Endodermal cell (in vitro differentiated cells): Measurements from ENCODE around the gene RERE. TPM values are rescaled to one million over a fixed set of nuclear protein-coding genes. Genes with fewer than 3 reads are reported as not detected.
A peak's percentile ranks its signal among the peaks of the same experiment; 100 is the strongest.
"Not testable (repeated sequence)": the region's sequence is repeated elsewhere in the genome, so short reads cannot be mapped to it uniquely, and the experiment has no call there.

Experiments
- DNase-seq: peaks from one replicate; pipeline ENCODE4 v3.0.0-alpha.2; 2017
- H3K27ac ChIP-seq: 2 replicates; pipeline ENCODE4 v1.5.1; 2013; ENCODE audit warnings: mild to moderate bottlenecking, low read depth, low read length, moderate library complexity
- H3K27me3 ChIP-seq: 2 replicates; pipeline ENCODE4 v1.6.1; 2013; ENCODE audit warnings: mild to moderate bottlenecking, low read length, moderate library complexity; ENCODE audit not compliant: insufficient read depth, control insufficient read depth, poor library complexity, severe bottlenecking
- H3K36me3 ChIP-seq: 2 replicates; pipeline ENCODE4 v1.7.0; 2013; ENCODE audit warnings: mild to moderate bottlenecking, low read length, moderate library complexity; ENCODE audit not compliant: control insufficient read depth, insufficient read depth
- H3K4me1 ChIP-seq: one replicate; pipeline ENCODE4 v1.7.0; 2013; ENCODE audit warnings: low read length; ENCODE audit not compliant: control insufficient read depth, insufficient read depth
- H3K4me3 ChIP-seq: 2 replicates; pipeline ENCODE4 v1.5.1; 2013; ENCODE audit warnings: mild to moderate bottlenecking, low read length, moderate library complexity
- H3K9ac ChIP-seq: 2 replicates; pipeline ENCODE4 v1.6.1; 2013; ENCODE audit warnings: mild to moderate bottlenecking, low read length, moderate library complexity; ENCODE audit not compliant: poor library complexity, severe bottlenecking; ENCODE audit errors: extremely low read depth
- H3K9me3 ChIP-seq: 2 replicates; pipeline ENCODE4 v1.6.1; 2013; ENCODE audit warnings: mild to moderate bottlenecking, low read length, moderate library complexity; ENCODE audit not compliant: control insufficient read depth
- H3K27ac Mint-ChIP-seq: 2 replicates; pipeline ENCODE4 v1.8.0; 2020; ENCODE audit warnings: mixed read lengths
- H3K27me3 Mint-ChIP-seq: 2 replicates; pipeline ENCODE4 v1.8.0; 2021; ENCODE audit warnings: mild to moderate bottlenecking, mixed read lengths; ENCODE audit not compliant: insufficient read depth
- H3K36me3 Mint-ChIP-seq: 2 replicates; pipeline ENCODE4 v1.8.0; 2020; ENCODE audit warnings: low read depth, mixed read lengths
- H3K4me1 Mint-ChIP-seq: 2 replicates; pipeline ENCODE4 v1.8.0; 2020; ENCODE audit warnings: mixed read lengths
- H3K4me3 Mint-ChIP-seq: 2 replicates; pipeline ENCODE4 v1.8.0; 2020; ENCODE audit warnings: mild to moderate bottlenecking, moderate library complexity, mixed read lengths
- H3K9me3 Mint-ChIP-seq: 2 replicates; pipeline ENCODE4 v1.8.0; 2020; ENCODE audit warnings: mild to moderate bottlenecking, mixed read lengths
- WGBS, 2 experiments: methylation state at CpG; one replicate each; pipeline versions ENCODE4 v1.1.5 to v1.1.7; 2013; ENCODE audit warnings: missing lambda C conversion rate in 2 of 2, mixed read lengths in 1 of 2; ENCODE audit not compliant: insufficient coverage in 1 of 2, insufficient read length in 1 of 2; 5-methylcytosine and 5-hydroxymethylcytosine counted together
- total RNA-seq, 2 donors: library from RNA; stranded (reverse); fragmentation: NEBNext Ultra II Directional in 1 of 2; extraction: Animal tissue kit (Norgen Biotek cat#: 25700) in 1 of 2; gene quantifications; 2 replicates in 1 of 2; 3 replicates in 1 of 2; pipeline ENCODE4 v1.2.1, GENCODE V29; 2021
- TF ChIP-seq, protein P1 (sequence below): fragments of 200-600 bp; sonication (generic); conservative IDR thresholded peaks from 2 replicates; pipeline ENCODE4 v1.5.0; 2021; ENCODE audit warnings: antibody characterized with exemption, mild to moderate bottlenecking

Gene RERE
- total RNA-seq, 2 donors from 2014 or later, result 159 to 179 TPM

DNA sequence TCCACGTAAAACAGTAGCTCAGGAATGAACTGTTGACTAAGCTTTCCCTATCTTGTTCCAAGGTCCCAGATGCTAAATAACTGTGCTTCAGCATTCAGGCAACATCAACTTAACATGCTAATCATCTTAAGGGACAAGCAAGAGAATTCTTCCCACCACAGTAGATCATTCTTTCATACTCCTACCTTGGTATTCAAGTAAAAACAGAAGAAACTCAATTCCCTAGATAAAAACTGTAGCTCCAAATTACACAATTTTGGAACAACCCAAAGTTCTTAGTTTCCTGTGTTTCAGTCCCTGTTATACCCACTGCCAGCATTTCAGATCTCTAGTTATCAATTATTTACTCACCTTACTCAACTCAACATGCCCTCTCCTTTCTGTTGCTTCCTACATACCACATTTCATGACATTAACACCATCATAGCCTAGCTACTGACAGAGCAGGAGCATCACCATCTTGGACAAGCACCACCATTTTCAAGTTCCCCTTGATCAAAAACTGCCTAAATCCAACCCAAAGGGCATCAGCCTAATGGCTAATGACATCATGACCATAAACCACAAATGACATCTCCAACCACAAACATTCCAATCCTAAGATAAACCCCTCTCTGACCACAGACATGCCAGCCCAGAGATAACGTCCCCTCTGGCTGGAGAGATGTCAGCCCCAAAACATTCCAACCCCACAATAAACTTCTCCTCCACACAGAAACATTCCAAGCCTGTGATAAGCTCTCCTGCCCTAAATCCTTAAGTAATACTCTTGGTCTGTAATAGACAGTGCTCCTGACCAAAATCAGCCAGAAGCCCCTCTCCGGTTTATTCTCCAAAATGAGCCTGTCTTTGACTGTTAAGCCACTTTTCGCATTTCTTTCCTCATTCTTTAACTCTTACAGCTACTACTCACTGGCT, 191.2 kb downstream of the RERE start:
- TF ChIP-seq, protein P1, sequence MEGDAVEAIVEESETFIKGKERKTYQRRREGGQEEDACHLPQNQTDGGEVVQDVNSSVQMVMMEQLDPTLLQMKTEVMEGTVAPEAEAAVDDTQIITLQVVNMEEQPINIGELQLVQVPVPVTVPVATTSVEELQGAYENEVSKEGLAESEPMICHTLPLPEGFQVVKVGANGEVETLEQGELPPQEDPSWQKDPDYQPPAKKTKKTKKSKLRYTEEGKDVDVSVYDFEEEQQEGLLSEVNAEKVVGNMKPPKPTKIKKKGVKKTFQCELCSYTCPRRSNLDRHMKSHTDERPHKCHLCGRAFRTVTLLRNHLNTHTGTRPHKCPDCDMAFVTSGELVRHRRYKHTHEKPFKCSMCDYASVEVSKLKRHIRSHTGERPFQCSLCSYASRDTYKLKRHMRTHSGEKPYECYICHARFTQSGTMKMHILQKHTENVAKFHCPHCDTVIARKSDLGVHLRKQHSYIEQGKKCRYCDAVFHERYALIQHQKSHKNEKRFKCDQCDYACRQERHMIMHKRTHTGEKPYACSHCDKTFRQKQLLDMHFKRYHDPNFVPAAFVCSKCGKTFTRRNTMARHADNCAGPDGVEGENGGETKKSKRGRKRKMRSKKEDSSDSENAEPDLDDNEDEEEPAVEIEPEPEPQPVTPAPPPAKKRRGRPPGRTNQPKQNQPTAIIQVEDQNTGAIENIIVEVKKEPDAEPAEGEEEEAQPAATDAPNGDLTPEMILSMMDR, result no peak

DNA sequence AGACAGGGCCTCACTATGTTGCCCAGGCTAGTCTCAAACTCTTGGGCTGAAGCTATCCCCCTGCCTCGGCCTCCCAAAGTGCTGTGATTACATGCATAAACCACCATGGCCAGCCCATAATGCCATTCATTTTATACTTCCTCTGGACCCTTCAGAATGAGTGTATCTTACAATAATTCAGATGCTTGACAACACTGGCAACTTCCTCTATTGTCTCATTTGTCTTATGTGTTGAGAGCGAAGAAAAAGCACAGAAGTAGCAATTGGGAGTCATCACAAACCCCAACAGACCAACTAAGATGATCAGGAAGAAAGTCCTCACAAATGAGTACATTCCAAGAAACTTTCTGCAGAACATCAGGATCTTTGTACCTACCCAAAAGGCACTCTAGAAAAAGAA, 191.9 kb downstream of the RERE start:
- WGBS, 2 experiments, result 93 to 97% methylated on average over 2 of the region's 2 CpGs
- Histone ChIP-seq H3K4me3 (no peak overlapping the region), H3K36me3 (peaks cover 4% of the 10 kb centered on the region), H3K27me3 (no peaks in the 10 kb centered on the region), H3K27ac (no peak overlapping the region), H3K9ac (no peak overlapping the region), H3K4me1 (peaks cover 23% of the 10 kb centered on the region), H3K9me3 (no peaks in the 10 kb centered on the region)
- H3K27me3 Mint-ChIP-seq, result no peaks in the 10 kb centered on the region
- H3K36me3 Mint-ChIP-seq, result peaks cover 3% of the 10 kb centered on the region
- DNase-seq, result no peak
- H3K4me3 Mint-ChIP-seq, result no peak overlapping the region
- TF ChIP-seq, protein P1, result no peak
- H3K9me3 Mint-ChIP-seq, result no peaks in the 10 kb centered on the region
- peaks cover 58% of the 10 kb centered on the region for H3K4me1 Mint-ChIP-seq
- H3K27ac Mint-ChIP-seq, result peak overlapping the region; percentile 90

More for the DNA sequence above, 191.2 kb downstream of the RERE start:
- Histone ChIP-seq H3K27me3 (no peaks in the 10 kb centered on the region), H3K9me3 (no peaks in the 10 kb centered on the region), H3K4me3 (peak overlapping the region; percentile 5), H3K36me3 (peaks cover 4% of the 10 kb centered on the region), H3K9ac (peak overlapping the region; percentile 36), H3K27ac (no peak overlapping the region), H3K4me1 (peaks cover 26% of the 10 kb centered on the region)
- H3K9me3 Mint-ChIP-seq, result no peaks in the 10 kb centered on the region
- H3K27me3 Mint-ChIP-seq, result no peaks in the 10 kb centered on the region
- peaks cover 3% of the 10 kb centered on the region for H3K36me3 Mint-ChIP-seq
- DNase-seq, result no peak
- WGBS, 2 experiments, result 63 to 73% methylated on average over 4 of the region's 4 CpGs
- peak overlapping the region; percentile 5 for H3K4me3 Mint-ChIP-seq
- peaks cover 58% of the 10 kb centered on the region for H3K4me1 Mint-ChIP-seq
- H3K27ac Mint-ChIP-seq, result peak overlapping the region; percentile 90

DNA sequence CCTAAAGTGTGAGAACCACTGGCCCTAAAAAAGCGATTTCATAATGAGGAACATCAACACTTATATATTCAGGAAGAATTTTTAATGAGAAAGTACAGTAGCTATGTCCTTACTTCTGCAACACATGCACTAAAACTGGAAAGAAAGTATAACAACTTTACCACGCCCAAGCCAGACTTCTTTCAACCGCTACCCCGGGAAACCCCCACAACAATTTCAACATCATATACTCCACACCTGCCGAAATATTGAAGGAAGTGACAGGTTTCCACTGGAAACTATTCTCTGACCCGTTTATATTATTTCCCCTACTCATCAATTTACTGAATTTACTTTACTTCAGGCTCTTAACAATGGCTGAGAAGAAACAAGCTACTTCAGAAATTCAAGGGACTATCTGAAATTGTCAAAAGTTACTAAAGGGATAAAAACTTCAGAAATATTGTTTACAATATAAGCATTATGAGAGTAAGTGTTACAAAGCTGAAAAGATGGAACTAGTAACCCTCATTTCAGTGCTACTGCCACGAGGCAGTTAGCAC, 193.7 kb downstream of the RERE start:
- peaks cover 45% of the 10 kb centered on the region for H3K4me1 Mint-ChIP-seq
- H3K9me3 Mint-ChIP-seq, result not testable (repeated sequence)
- whole genome bisulfite sequencing, 2 experiments, result 94 to 100% methylated on average over 1 to 7 of the region's 7 CpGs

DNA sequence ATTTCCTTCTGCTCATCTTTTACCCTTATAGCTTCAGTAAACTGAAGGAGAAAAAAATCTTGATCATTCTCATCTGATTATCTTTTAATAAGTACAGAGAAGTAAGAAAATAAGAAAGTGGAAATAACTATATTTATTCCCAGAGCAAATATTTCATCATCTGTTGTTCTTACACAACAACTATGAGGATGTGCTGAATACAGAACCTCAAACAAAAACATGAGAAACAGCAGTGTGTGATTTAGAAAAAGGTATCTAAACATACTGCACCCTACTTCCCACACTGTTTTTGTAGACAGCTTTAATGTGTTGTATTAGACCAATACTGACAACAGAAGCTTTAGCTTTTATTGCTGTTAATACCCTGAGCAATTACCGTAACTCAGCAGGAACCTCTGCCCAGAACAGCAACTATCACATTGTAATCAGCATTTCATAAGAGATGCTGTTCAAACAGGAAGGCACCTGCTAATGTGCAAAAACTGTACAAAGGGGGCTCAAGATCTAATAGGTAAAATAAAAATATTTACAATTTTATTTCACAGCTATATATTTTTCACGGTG, 195.6 kb downstream of the RERE start:
- not testable (repeated sequence) for H3K4me3 ChIP-seq, H3K27ac Mint-ChIP-seq, H3K9me3 ChIP-seq, DNase-seq, H3K36me3 ChIP-seq, H3K9me3 Mint-ChIP-seq, H3K27ac ChIP-seq, H3K4me1 ChIP-seq, H3K9ac ChIP-seq, H3K27me3 ChIP-seq, H3K27me3 Mint-ChIP-seq, H3K4me3 Mint-ChIP-seq
- peaks cover 11% of the 10 kb centered on the region for H3K36me3 Mint-ChIP-seq
- WGBS, 2 experiments, result 92% methylated on average over 2 of the region's 2 CpGs; no CpG with 5 or more reads in 1 of the 2 experiments
- H3K4me1 Mint-ChIP-seq, result peaks cover 37% of the 10 kb centered on the region

More for the DNA sequence above, 193.7 kb downstream of the RERE start:
- H3K36me3 ChIP-seq, H3K4me3 Mint-ChIP-seq, H3K27me3 ChIP-seq, H3K9ac ChIP-seq, H3K36me3 Mint-ChIP-seq, H3K9me3 ChIP-seq, H3K4me3 ChIP-seq, H3K27me3 Mint-ChIP-seq, DNase-seq, H3K27ac ChIP-seq: not testable (repeated sequence)
- peaks cover 11% of the 10 kb centered on the region for H3K4me1 ChIP-seq
- peak overlapping the region; percentile 20 for H3K27ac Mint-ChIP-seq

DNA sequence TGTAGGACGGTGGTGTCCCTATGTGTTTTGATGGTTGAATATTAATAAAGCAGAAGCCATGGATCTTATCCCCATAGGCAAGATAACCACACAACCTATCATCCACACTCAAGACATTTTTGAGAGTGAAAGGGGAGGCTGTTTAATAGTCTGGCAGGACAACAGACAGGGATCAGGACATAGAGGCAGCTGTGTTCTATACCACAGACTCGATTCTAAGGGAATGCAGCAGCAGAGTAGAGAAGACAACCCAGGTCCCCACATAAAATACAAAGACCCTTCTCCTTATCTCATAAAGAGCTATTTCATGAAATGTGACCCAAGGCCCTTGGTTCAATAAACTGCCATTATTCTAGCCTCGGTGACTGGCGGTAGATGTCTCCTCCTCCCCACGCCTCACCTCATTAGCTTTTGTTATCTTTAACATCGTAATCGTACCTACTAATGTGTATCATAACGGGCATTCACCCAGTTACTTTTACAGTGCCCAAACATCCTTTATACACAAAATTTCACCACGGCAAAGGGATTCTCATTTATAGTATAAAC, 196.3 kb downstream of the RERE start:
- H3K4me3 ChIP-seq, H3K9ac ChIP-seq, H3K27me3 ChIP-seq, H3K27ac ChIP-seq, DNase-seq, H3K27ac Mint-ChIP-seq, H3K9me3 ChIP-seq, H3K9me3 Mint-ChIP-seq, H3K27me3 Mint-ChIP-seq, H3K36me3 ChIP-seq, H3K4me3 Mint-ChIP-seq, H3K4me1 ChIP-seq: not testable (repeated sequence)
- H3K36me3 Mint-ChIP-seq, result peaks cover 11% of the 10 kb centered on the region
- peaks cover 29% of the 10 kb centered on the region for H3K4me1 Mint-ChIP-seq
- WGBS, 2 experiments, result 83 to 95% methylated on average over 3 to 8 of the region's 9 CpGs
